NCI-H345 (cell line): Measurements from ENCODE around the gene PHLDB1.
"Not testable (repeated sequence)": the region's sequence is repeated elsewhere in the genome, so short reads cannot be mapped to it uniquely, and the experiment has no call there.

Source experiments
- DNase-seq: peaks from one replicate; lab custom pipeline; 2025; lab: John Stamatoyannopoulos, UW

Gene PHLDB1

GRCh38 chr11:118684187-118684586 is 76.8 kb downstream of the PHLDB1 start:
- no peak for DNase-seq

GRCh38 chr11:118687906-118688305 is 80.5 kb downstream of the PHLDB1 start:
- no peak for DNase-seq

GRCh38 chr11:118688339-118688738 is 80.9 kb downstream of the PHLDB1 start:
- DNase-seq, result not testable (repeated sequence)

GRCh38 chr11:118688851-118689502 is 81.6 kb downstream of the PHLDB1 start:
- no peak for DNase-seq

- DNase-seq, result no peak
These were observed 82.1 kb downstream of the PHLDB1 start for GRCh38 chr11:118689503-118689851.

- DNase-seq, result peak; percentile 82
These were observed 82.6 kb downstream of the PHLDB1 start for GRCh38 chr11:118689852-118690552.

- DNase-seq, result no peak
These were observed 83.3 kb downstream of the PHLDB1 start for GRCh38 chr11:118690553-118691304.

GRCh38 chr11:118691926-118692830 is 84.8 kb downstream of the PHLDB1 start:
- no peak for DNase-seq

- DNase-seq, result no peak
These were observed 86.8 kb downstream of the PHLDB1 start for GRCh38 chr11:118694185-118694584.

- no peak for DNase-seq
These were observed 87.4 kb downstream of the PHLDB1 start for GRCh38 chr11:118694771-118695170.

- no peak for DNase-seq
These were observed 89.3 kb downstream of the PHLDB1 start for GRCh38 chr11:118696673-118697226.

- DNase-seq, result no peak
These were observed 89.9 kb downstream of the PHLDB1 start for GRCh38 chr11:118697346-118697745.

GRCh38 chr11:118699506-118700220 is 92.2 kb downstream of the PHLDB1 start:
- DNase-seq, result no peak

GRCh38 chr11:118703563-118704106 is 96.2 kb downstream of the PHLDB1 start:
- no peak for DNase-seq

- DNase-seq, result no peak
These were observed 97.8 kb downstream of the PHLDB1 start for GRCh38 chr11:118705111-118705741.

- DNase-seq, result no peak
These were observed 98.6 kb downstream of the PHLDB1 start for GRCh38 chr11:118705791-118706545.

- DNase-seq, result no peak
These were observed 99.1 kb downstream of the PHLDB1 start for GRCh38 chr11:118706546-118706825.
